Natural killer cell (primary cell): ENCODE data around the gene NADK. TPM values are rescaled to one million over a fixed set of nuclear protein-coding genes. Genes with fewer than 3 reads are reported as not detected.
A peak's percentile ranks its signal among the peaks of the same experiment; 100 is the strongest.

Experiments used
- ATAC-seq, 3 donors: fragments of 150-1000 bp in 2 of 3; fragments of 200-7000 bp in 1 of 3; cut with Tn5 transposase; 1 replicate in 1 of 3; 2 replicates in 2 of 3; pipeline ENCODE4 v1.10.0; 2021; ENCODE audit warnings: mild to moderate bottlenecking in 2 of 3, moderate library complexity in 2 of 3
- DNase-seq, 2 donors: peaks; one replicate each; pipeline versions ENCODE4 v3.0.0 to v3.0.0-alpha.2; 2013 to 2021; ENCODE audit warnings: mixed read lengths in 1 of 2
- H3K27ac ChIP-seq: one replicate; pipeline ENCODE4 v1.5.1; 2013; ENCODE audit warnings: mild to moderate bottlenecking, low read length
- H3K27me3 ChIP-seq: one replicate; pipeline ENCODE4 v1.6.1; 2013; ENCODE audit warnings: low read length; ENCODE audit not compliant: control insufficient read depth, insufficient read depth
- H3K36me3 ChIP-seq: one replicate; pipeline ENCODE4 v1.6.1; 2013; ENCODE audit warnings: low read length; ENCODE audit not compliant: control insufficient read depth, insufficient read depth
- H3K4me1 ChIP-seq: one replicate; pipeline ENCODE4 v1.6.1; 2013; ENCODE audit warnings: low read length; ENCODE audit not compliant: control insufficient read depth, insufficient read depth
- H3K4me3 ChIP-seq: one replicate; pipeline ENCODE4 v1.5.1; 2013; ENCODE audit warnings: low read length
- H3K9me3 ChIP-seq: one replicate; pipeline ENCODE4 v1.6.1; 2013; ENCODE audit warnings: low read length; ENCODE audit not compliant: control insufficient read depth, insufficient read depth
- H3K27ac Mint-ChIP-seq, 2 donors: one replicate each; pipeline ENCODE4 v1.8.0; 2022; ENCODE audit warnings: mild to moderate bottlenecking in 2 of 2, mixed read lengths in 2 of 2, moderate library complexity in 1 of 2
- H3K27me3 Mint-ChIP-seq, 2 donors: one replicate each; pipeline ENCODE4 v1.8.0; 2022; ENCODE audit warnings: low read depth in 2 of 2, mixed read lengths in 2 of 2
- H3K36me3 Mint-ChIP-seq: one replicate; pipeline ENCODE4 v1.8.0; 2022; ENCODE audit warnings: mixed read lengths
- H3K4me1 Mint-ChIP-seq, 2 donors: one replicate each; pipeline ENCODE4 v1.8.0; 2022; ENCODE audit warnings: mixed read lengths in 2 of 2
- H3K4me3 Mint-ChIP-seq: one replicate; pipeline ENCODE4 v1.8.0; 2022; ENCODE audit warnings: mild to moderate bottlenecking, moderate library complexity, mixed read lengths
- H3K9me3 Mint-ChIP-seq, 2 donors: one replicate each; pipeline ENCODE4 v1.8.0; 2022; ENCODE audit warnings: mixed read lengths in 2 of 2
- WGBS: methylation state at CpG from one replicate; pipeline ENCODE4 v1.1.7; 2013; ENCODE audit warnings: missing lambda C conversion rate; ENCODE audit not compliant: insufficient coverage; 5-methylcytosine and 5-hydroxymethylcytosine counted together
- intact Hi-C: fragments of 100-400 bp; cut with micrococcal nuclease; formaldehyde crosslinking; loops from one replicate; pipeline ENCODE4 v1.14.2; 2022
- total RNA-seq, 4 donors: library from RNA; stranded (reverse); fragments of 120-200 nt in 1 of 4; gene quantifications; one replicate each; pipeline versions ENCODE4 v1.2.3 to v1.2.4, GENCODE V29; 2013 to 2022
- TF ChIP-seq, protein P1 (sequence below): fragments of 200-600 bp; IDR thresholded peaks from one replicate; pipeline ENCODE4 v1.8.0; 2022; ENCODE audit warnings: antibody characterized with exemption

The NADK gene
- total RNA-seq, 3 donors from 2014 or later (not counting 1 experiment from before 2014, with no cell fraction given) = 97.7 to 117 (median 112) TPM

DNA sequence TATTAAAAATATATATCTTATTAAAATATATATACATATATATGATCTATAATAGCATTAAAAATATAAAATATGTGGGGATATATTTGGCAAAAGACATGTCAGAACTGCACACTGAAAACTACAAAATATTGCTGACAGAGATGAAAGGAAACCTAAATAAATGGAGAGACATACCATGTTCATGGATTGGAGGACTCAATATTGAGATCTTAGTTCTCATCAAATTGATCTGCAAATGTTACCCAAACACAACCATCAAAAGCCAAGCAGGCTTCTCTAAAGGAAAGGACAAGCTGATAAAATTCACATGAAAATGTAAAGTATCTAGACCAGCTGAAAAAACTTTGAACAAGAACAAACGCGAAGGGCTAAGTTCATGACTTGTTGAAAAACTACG, 7.2 kb downstream of the NADK start:
- peaks cover 13% of the 10 kb centered on the region for H3K36me3 ChIP-seq
- no peak overlapping the region for H3K27ac ChIP-seq
- intact Hi-C loops = no loop called here
- ATAC-seq (no peak), DNase-seq (no peak)
- Mint-ChIP-seq H3K36me3 (peaks cover 6% of the 10 kb centered on the region), H3K4me3 (no peak overlapping the region), H3K4me1 (peaks cover 16 to 27% of the 10 kb centered on the region in 2 donors), H3K9me3 (no peaks in the 10 kb centered on the region), H3K27ac (no peak overlapping the region), H3K27me3 (no peaks in the 10 kb centered on the region)
- TF ChIP-seq, protein P1, sequence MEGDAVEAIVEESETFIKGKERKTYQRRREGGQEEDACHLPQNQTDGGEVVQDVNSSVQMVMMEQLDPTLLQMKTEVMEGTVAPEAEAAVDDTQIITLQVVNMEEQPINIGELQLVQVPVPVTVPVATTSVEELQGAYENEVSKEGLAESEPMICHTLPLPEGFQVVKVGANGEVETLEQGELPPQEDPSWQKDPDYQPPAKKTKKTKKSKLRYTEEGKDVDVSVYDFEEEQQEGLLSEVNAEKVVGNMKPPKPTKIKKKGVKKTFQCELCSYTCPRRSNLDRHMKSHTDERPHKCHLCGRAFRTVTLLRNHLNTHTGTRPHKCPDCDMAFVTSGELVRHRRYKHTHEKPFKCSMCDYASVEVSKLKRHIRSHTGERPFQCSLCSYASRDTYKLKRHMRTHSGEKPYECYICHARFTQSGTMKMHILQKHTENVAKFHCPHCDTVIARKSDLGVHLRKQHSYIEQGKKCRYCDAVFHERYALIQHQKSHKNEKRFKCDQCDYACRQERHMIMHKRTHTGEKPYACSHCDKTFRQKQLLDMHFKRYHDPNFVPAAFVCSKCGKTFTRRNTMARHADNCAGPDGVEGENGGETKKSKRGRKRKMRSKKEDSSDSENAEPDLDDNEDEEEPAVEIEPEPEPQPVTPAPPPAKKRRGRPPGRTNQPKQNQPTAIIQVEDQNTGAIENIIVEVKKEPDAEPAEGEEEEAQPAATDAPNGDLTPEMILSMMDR = no peak
- peaks cover 8% of the 10 kb centered on the region for H3K4me1 ChIP-seq
- WGBS = 98% methylated on average over 3 of the region's 3 CpGs
- no peaks in the 10 kb centered on the region for H3K9me3 ChIP-seq
- H3K4me3 ChIP-seq = no peak overlapping the region
- no peaks in the 10 kb centered on the region for H3K27me3 ChIP-seq

DNA sequence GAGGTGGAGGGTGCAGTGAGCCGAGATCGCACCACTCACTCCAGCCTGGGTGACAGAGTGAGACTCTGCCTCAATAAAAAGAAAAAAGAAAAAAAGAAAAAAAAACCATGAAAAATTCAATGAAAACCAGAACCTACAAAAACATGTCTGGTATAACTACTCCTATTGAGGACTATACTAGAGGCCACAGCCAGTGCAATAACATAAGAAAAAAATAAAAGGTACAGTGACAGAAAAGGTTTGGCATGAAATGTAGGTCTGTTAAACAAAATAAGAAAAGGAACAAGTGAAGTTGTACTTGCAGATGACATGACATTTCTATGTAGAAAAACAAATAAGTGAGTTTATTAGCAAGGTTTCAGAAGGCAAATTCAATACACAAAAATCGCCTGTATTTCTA, 8.2 kb downstream of the NADK start:
- Histone ChIP-seq H3K27ac (no peak overlapping the region), H3K9me3 (no peaks in the 10 kb centered on the region), H3K4me3 (no peak overlapping the region), H3K36me3 (peaks cover 13% of the 10 kb centered on the region), H3K27me3 (no peaks in the 10 kb centered on the region), H3K4me1 (no peaks in the 10 kb centered on the region)
- peaks cover 6 to 18% of the 10 kb centered on the region in 2 donors for H3K4me1 Mint-ChIP-seq
- TF ChIP-seq, protein P1 = no peak
- no peak for ATAC-seq
- H3K27ac Mint-ChIP-seq = peak overlapping the region in 1 of 2 donors; percentile 54
- peaks cover 6% of the 10 kb centered on the region for H3K36me3 Mint-ChIP-seq
- intact Hi-C loops = no loop called here
- no peak for DNase-seq
- no peaks in the 10 kb centered on the region for H3K27me3 Mint-ChIP-seq
- 100% methylated on average over 1 of the region's 3 CpGs for WGBS
- no peaks in the 10 kb centered on the region for H3K9me3 Mint-ChIP-seq
- H3K4me3 Mint-ChIP-seq = no peak overlapping the region

DNA sequence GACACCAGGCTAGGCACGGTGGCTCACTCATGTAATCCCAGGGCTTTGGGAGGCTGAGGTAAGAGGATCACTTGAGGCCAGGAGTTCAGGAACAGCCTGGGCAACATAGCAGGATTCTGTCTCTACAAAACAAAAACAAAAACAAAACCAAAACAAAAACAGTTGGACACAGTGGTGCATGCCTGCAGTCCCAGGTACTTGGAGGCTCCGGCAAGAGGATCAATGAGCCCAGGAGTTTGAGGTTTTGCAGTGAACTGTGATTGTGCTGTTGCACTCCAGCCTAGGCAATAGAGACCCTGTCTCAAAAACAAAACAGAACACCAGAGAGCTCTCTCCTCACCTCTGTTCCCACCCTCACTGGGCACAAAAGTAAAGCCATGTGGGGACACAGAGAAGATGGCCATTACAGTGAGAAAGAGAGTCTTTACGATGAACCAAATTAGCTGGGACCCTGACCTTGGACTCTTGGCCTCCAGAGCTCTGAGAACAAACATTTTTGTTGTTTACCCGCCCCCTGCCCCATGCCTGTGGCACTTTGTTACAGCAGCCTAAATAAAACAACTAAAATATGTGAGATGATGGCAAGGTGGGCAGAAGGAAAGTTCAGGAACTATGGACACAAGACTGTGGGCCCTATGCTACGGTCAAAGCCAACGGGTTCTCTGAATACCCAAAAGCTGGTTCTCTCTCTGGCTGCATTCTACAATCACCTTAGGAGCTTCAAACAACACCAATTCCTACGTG, 9.8 kb downstream of the NADK start:
- H3K9me3 ChIP-seq = no peaks in the 10 kb centered on the region
- Mint-ChIP-seq H3K27ac (no peak overlapping the region), H3K27me3 (no peaks in the 10 kb centered on the region), H3K4me3 (no peak overlapping the region), H3K4me1 (peaks cover 9 to 18% of the 10 kb centered on the region in 2 donors), H3K9me3 (no peaks in the 10 kb centered on the region), H3K36me3 (peaks cover 6% of the 10 kb centered on the region)
- no peaks in the 10 kb centered on the region for H3K27me3 ChIP-seq
- H3K4me1 ChIP-seq = no peaks in the 10 kb centered on the region
- TF ChIP-seq, protein P1 = no peak
- H3K36me3 ChIP-seq = peaks cover 27% of the 10 kb centered on the region
- ATAC-seq (no peak), DNase-seq (no peak)
- no peak overlapping the region for H3K4me3 ChIP-seq
- no peak overlapping the region for H3K27ac ChIP-seq
- intact Hi-C loops = no loop called here
- 95% methylated on average over 7 of the region's 7 CpGs for WGBS
